ENCODE measurements around the gene TAF7L. TPM values are rescaled to one million over a fixed set of nuclear protein-coding genes. Genes with fewer than 3 reads are reported as not detected.

TAF7L gene
- total RNA-seq, 1 experiment from 2014 or later, result 0.18 TPM

- Histone ChIP-seq H3K4me3 (ENCODE audit: low read depth in 2 of 2, low read length in 2 of 2) (no peak overlapping the region), H3K27me3 (ENCODE audit: control insufficient read depth, insufficient read depth, low read length) (no peaks in the 10 kb centered on the region), H3K36me3 (ENCODE audit: control insufficient read depth, insufficient read depth, low read length) (no peaks in the 10 kb centered on the region), H3K4me1 (ENCODE audit: control insufficient read depth, insufficient read depth, low read length) (no peaks in the 10 kb centered on the region), H3K27ac (ENCODE audit: low read length) (no peak overlapping the region), H3K9me3 (ENCODE audit: control insufficient read depth, insufficient read depth, low read depth, low read length) (no peaks in the 10 kb centered on the region)
- ATAC-seq, result no peak
- BruUV-seq (replicated peaks), result no TSS peak
- no peak for DNase-seq (ENCODE audit: low read depth, low spot score)
- intact Hi-C loops (cut with micrococcal nuclease; ENCODE audit: unreplicated experiment), result no loop called here
- in situ Hi-C loops (cut with HindIII; ENCODE audit: low pct_unique_long_range_greater_than_20kb, low sequenced_read_pairs), result loop anchor here (10.0 kb wide), 1 partner anchor 48 kb away; no protein-coding TSS in a partner anchor
- ChIA-PET CTCF (interaction anchor here (0.6 kb wide), 1 partner anchor 370 kb away, joined by 6 read pairs; no protein-coding TSS in a partner anchor), POLR2A (no interaction called here)
- TF ChIP-seq TCF7L2 (IDR thresholded peaks at IDR 0.05; ENCODE audit: low read depth, low read length), result no peak
- TF ChIP-seq REST (IDR thresholded peaks at IDR 0.05; ENCODE audit: insufficient read depth in 1 of 2, low read depth in 2 of 2, low read length in 1 of 2), result no peak
- TF ChIP-seq POLR2AphosphoS5 (IDR thresholded peaks at IDR 0.05; ENCODE audit: low read depth, low read length), result no peak
- no peak for TF ChIP-seq SIN3A (IDR thresholded peaks at IDR 0.05; ENCODE audit: borderline replicate concordance, insufficient read depth, low read depth, low read length)
- no peak for TF ChIP-seq CTCF (IDR thresholded peaks at IDR 0.05)
Observed at GRCh38 chrX:101252634-101253033, 38.5 kb downstream of the TAF7L start.

GRCh38 chrX:101241531-101241930 is 49.6 kb downstream of the TAF7L start:
- CTCF ChIA-PET, result no interaction called here

More at GRCh38 chrX:101241531-101241930, 49.6 kb downstream of the TAF7L start:
- Histone ChIP-seq H3K9me3 (ENCODE audit: control insufficient read depth, insufficient read depth, low read depth, low read length) (no peaks in the 10 kb centered on the region), H3K36me3 (ENCODE audit: control insufficient read depth, insufficient read depth, low read length) (no peaks in the 10 kb centered on the region), H3K27ac (ENCODE audit: low read length) (no peak overlapping the region), H3K27me3 (ENCODE audit: control insufficient read depth, insufficient read depth, low read length) (no peaks in the 10 kb centered on the region; the same call in 1 of the 2 replicates), H3K4me3 (ENCODE audit: low read depth in 2 of 2, low read length in 2 of 2) (no peak overlapping the region), H3K4me1 (ENCODE audit: control insufficient read depth, insufficient read depth, low read length) (no peaks in the 10 kb centered on the region)
- BruUV-seq (replicated peaks), result no TSS peak
- in situ Hi-C loops (cut with HindIII; ENCODE audit: low pct_unique_long_range_greater_than_20kb, low sequenced_read_pairs), result no loop called here
- intact Hi-C loops (cut with micrococcal nuclease; ENCODE audit: unreplicated experiment), result no loop called here
- ATAC-seq (no peak), DNase-seq (ENCODE audit: low read depth, low spot score) (no peak)
- POLR2A ChIA-PET, result no interaction called here
- TF ChIP-seq SIN3A (IDR thresholded peaks at IDR 0.05; ENCODE audit: borderline replicate concordance, insufficient read depth, low read depth, low read length), result no peak
- no peak for TF ChIP-seq CTCF (IDR thresholded peaks at IDR 0.05)
- TF ChIP-seq TCF7L2 (IDR thresholded peaks at IDR 0.05; ENCODE audit: low read depth, low read length), result no peak
- TF ChIP-seq REST (IDR thresholded peaks at IDR 0.05; ENCODE audit: insufficient read depth in 1 of 2, low read depth in 2 of 2, low read length in 1 of 2), result no peak
- TF ChIP-seq POLR2AphosphoS5 (IDR thresholded peaks at IDR 0.05; ENCODE audit: low read depth, low read length), result no peak

Measured in Panc1 (cell line).